Thoracic aorta (tissue), 2 donors: ENCODE results near the gene PLEKHM1. TPM values are rescaled to one million over a fixed set of nuclear protein-coding genes. Genes with fewer than 3 reads are reported as not detected.

ENCODE experiments used
- ATAC-seq: fragments of 150-250 bp; one replicate; pipeline ENCODE4 v1.8.0; 2017; ENCODE audit warnings: low read depth; ENCODE audit not compliant: insufficient number of reproducible peaks, low FRiP score
- DNase-seq: peaks from one replicate; pipeline ENCODE4 v3.0.0-alpha.2; 2020; ENCODE audit warnings: low spot score
- H3K27ac ChIP-seq, 2 donors: fragments of 200-600 bp; sonication (generic); 1 replicate in 1 of 2; 2 replicates in 1 of 2; pipeline ENCODE4 v1.5.1; 2016; ENCODE audit warnings: mild to moderate bottlenecking in 2 of 2, moderate library complexity in 2 of 2
- H3K27me3 ChIP-seq: fragments of 200-600 bp; sonication (generic); replicated peaks from 2 replicates; pipeline ENCODE4 v1.6.0; 2016; ENCODE audit warnings: mild to moderate bottlenecking; ENCODE audit not compliant: insufficient read depth
- H3K36me3 ChIP-seq: fragments of 200-600 bp; sonication (generic); one replicate; pipeline ENCODE4 v1.5.1; 2016
- H3K4me1 ChIP-seq, 2 donors: fragments of 200-600 bp; sonication (generic); 1 replicate in 1 of 2; 2 replicates in 1 of 2; pipeline versions ENCODE4 v1.5.1 to v1.6.0; 2016; ENCODE audit warnings: low read depth in 2 of 2, mild to moderate bottlenecking in 1 of 2; ENCODE audit not compliant: control insufficient read depth in 1 of 2
- H3K4me3 ChIP-seq: fragments of 200-600 bp; sonication (generic); 2 replicates; pipeline ENCODE4 v1.5.1; 2016; ENCODE audit warnings: mild to moderate bottlenecking
- H3K9me3 ChIP-seq: fragments of 200-600 bp; sonication (generic); 2 replicates; pipeline ENCODE4 v1.5.1; 2016
- total RNA-seq, 2 donors: library from RNA; depleted of rRNA; stranded (reverse); fragments of >200 nt; gene quantifications; one replicate each; pipeline versions ENCODE4 v1.1.0 to v1.2.3, GENCODE V29; 2016
- TF ChIP-seq, protein P1 (sequence below): fragments of 200-600 bp; sonication (generic); IDR thresholded peaks from one replicate; pipeline ENCODE4 v1.5.1; 2019; ENCODE audit warnings: antibody characterized with exemption

Gene PLEKHM1
- total RNA-seq, 2 donors from 2014 or later: 64.3 to 134 TPM

DNA sequence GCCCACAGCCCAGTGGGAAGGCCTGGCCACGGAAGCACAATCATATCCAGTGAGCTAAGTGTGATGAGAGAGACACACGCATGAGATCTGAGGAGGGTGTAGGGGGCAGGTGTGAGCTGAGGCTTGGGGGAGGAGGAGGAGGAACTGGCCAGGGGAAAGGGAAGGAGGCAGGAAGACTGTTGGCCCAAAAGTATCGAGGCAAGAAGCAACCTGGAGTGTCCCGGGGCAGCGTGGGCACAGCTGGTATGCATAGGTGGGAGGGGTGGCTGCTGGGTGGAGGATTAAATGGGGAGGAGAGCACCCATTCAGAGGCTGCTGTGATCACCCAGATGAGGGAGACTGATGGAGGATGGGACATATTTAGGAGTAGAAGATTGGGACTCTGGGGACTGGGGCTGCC, 99.2 kb downstream of the PLEKHM1 start:
- no peaks in the 10 kb centered on the region for H3K9me3 ChIP-seq
- H3K4me3 ChIP-seq: no peak overlapping the region
- no peaks in the 10 kb centered on the region for H3K36me3 ChIP-seq
- H3K27me3 ChIP-seq: no peaks in the 10 kb centered on the region
- DNase-seq (no peak), ATAC-seq (no peak)
- no peak overlapping the region for H3K27ac ChIP-seq
- H3K4me1 ChIP-seq: peaks cover 8 to 11% of the 10 kb centered on the region in 2 donors
- TF ChIP-seq, protein P1, sequence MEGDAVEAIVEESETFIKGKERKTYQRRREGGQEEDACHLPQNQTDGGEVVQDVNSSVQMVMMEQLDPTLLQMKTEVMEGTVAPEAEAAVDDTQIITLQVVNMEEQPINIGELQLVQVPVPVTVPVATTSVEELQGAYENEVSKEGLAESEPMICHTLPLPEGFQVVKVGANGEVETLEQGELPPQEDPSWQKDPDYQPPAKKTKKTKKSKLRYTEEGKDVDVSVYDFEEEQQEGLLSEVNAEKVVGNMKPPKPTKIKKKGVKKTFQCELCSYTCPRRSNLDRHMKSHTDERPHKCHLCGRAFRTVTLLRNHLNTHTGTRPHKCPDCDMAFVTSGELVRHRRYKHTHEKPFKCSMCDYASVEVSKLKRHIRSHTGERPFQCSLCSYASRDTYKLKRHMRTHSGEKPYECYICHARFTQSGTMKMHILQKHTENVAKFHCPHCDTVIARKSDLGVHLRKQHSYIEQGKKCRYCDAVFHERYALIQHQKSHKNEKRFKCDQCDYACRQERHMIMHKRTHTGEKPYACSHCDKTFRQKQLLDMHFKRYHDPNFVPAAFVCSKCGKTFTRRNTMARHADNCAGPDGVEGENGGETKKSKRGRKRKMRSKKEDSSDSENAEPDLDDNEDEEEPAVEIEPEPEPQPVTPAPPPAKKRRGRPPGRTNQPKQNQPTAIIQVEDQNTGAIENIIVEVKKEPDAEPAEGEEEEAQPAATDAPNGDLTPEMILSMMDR: no peak

DNA sequence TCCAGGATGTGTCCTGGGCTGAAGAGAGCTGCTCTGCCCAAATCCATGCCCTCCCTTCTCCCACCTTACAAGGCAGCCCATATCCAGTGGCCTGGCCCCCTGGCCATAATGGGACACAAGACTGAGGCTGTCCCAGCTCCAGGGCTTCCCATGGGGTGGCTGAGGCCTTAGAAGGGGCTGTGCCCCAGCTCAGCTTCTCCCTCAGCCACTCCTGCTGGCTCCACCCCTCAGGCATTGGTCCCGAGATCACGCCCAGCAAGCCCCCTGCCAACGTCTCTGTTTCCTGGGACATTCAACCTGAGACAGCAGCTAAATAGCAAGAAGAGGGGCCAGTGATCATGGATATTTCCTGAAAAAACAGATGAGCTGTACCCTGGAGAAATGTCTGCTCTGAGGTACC, 101.2 kb downstream of the PLEKHM1 start:
- TF ChIP-seq, protein P1: no peak
- H3K4me1 ChIP-seq: no peaks in the 10 kb centered on the region
- ATAC-seq: no peak

DNA sequence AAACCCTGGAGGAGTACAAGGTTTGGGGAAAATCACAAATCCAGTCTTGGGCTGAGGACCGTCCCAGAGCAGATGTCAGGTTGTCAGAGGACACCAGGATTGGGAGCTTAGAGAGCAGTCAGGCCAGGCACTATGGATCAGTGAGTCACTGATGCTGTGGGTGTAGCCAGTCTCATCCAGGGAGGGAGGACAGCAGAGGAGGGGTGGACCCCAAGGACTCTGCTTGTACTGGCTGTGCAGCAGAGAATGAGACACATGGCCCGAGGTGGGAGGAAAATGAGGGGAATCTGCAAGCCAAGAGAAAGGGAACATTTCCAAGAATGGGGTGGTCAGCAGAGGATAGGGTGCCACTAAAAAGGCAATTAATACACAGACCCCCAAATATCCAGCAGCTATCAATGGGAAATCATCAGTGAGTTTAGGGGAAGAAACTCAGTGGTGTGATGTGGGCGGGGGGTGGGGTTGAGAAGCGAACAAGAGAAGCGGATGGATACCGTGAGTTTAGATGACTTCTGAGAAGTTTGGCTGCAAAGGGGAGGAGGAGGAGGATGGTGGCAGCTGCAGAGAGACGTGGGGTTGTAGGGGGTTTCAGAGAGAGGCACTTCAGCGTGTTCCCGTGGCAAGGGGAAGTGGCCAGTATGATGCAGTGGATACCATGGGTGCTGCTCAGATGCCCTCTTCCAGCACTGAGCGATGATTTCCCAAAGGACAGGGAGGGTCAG, 101.8 kb downstream of the PLEKHM1 start:
- TF ChIP-seq, protein P1: no peak

More for the DNA sequence above, 101.2 kb downstream of the PLEKHM1 start:
- Histone ChIP-seq H3K27ac (no peak overlapping the region), H3K9me3 (no peaks in the 10 kb centered on the region), H3K4me3 (no peak overlapping the region), H3K36me3 (no peaks in the 10 kb centered on the region), H3K27me3 (no peaks in the 10 kb centered on the region)
- DNase-seq: no peak

DNA sequence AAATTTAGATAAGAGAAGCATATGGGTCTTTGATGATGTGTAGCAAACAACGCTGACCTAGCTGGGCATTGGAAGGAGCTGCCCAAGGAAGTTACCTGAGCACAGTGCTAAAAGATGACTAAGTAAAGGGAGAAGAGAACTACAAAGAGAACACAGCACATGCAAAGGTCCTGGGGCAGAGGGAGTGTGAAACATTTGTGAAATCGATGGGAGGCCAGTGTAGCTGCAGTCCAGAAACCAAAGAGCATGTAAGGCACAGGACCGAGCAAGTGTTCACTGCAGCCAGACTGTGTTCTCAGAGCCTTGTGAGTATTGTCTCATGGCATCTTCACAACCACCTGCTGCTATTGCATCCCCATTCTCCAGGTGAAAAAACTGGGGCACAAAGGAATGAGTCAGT, 102.8 kb downstream of the PLEKHM1 start:
- ATAC-seq (no peak), DNase-seq (no peak)
- Histone ChIP-seq H3K27me3 (no peaks in the 10 kb centered on the region), H3K36me3 (no peaks in the 10 kb centered on the region), H3K4me3 (no peak overlapping the region), H3K4me1 (no peaks in the 10 kb centered on the region), H3K27ac (no peak overlapping the region), H3K9me3 (no peaks in the 10 kb centered on the region)
- TF ChIP-seq, protein P1: no peak

More for the DNA sequence above, 101.8 kb downstream of the PLEKHM1 start:
- DNase-seq (no peak), ATAC-seq (no peak)
- Histone ChIP-seq H3K4me1 (no peaks in the 10 kb centered on the region), H3K36me3 (no peaks in the 10 kb centered on the region), H3K9me3 (no peaks in the 10 kb centered on the region), H3K27me3 (no peaks in the 10 kb centered on the region), H3K4me3 (no peak overlapping the region), H3K27ac (no peak overlapping the region)

DNA sequence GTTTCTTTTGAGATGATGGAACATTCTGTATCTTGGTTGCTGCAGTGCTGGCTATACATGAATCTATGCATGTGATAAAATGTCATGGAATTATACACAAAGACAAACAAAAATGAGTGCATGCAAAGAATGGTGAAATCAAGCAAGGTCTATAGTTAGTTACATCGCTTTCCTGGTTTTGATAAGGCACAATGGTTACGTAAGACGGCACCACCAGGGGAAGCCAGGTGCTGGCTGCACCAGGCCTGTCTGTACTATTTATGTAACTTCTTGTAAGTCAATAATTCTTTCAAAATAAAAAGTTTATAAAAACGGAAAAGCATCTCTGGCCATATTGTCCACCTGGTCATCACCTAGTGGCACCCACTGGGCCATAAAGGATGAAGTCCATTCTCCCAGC, 104.3 kb downstream of the PLEKHM1 start:
- no peaks in the 10 kb centered on the region for H3K27me3 ChIP-seq
- no peak for ATAC-seq
- no peaks in the 10 kb centered on the region for H3K9me3 ChIP-seq
- H3K27ac ChIP-seq: no peak overlapping the region
- DNase-seq: no peak
- TF ChIP-seq, protein P1: no peak
- no peaks in the 10 kb centered on the region for H3K4me1 ChIP-seq
- no peak overlapping the region for H3K4me3 ChIP-seq
- H3K36me3 ChIP-seq: no peaks in the 10 kb centered on the region

Other genes starting within 250 kb of the PLEKHM1 start
- gene SPATA32, start 228.6 kb downstream of the PLEKHM1 start, total RNA-seq: not detected
- 10 to 100 TPM; 10.1 to 10.7 TPM for gene MAP3K14, start 173.7 kb downstream of the PLEKHM1 start, total RNA-seq
- gene ARHGAP27, start 57.9 kb downstream of the PLEKHM1 start, total RNA-seq: 10 to 100 TPM; 25.5 to 33.4 TPM